Measurements from ENCODE around the gene BCL2L11. TPM values are rescaled to one million over a fixed set of nuclear protein-coding genes. Genes with fewer than 3 reads are reported as not detected.
A peak's percentile ranks its signal among the peaks of the same experiment; 100 is the strongest.

BCL2L11 gene
- total RNA-seq, 1 donor from 2014 or later, result 221 TPM

GRCh38 chr2:111160758-111161157 lies 40.0 kb downstream of the BCL2L11 start:
- H3K27ac Mint-ChIP-seq, result no peak overlapping the region
- H3K4me3 Mint-ChIP-seq, result no peak overlapping the region
- ATAC-seq (ENCODE audit: low read depth), result no peak
- ChIA-PET CTCF (no interaction called here), POLR2A (interaction anchor here (1.7 kb wide), 1 partner anchor 13 kb away, joined by 6 read pairs; no protein-coding TSS in a partner anchor)
- H3K27me3 Mint-ChIP-seq, result no peaks in the 10 kb centered on the region
- H3K36me3 Mint-ChIP-seq (ENCODE audit: low read depth), result peaks cover 84% of the 10 kb centered on the region
- intact Hi-C loops (cut with micrococcal nuclease), result no loop called here
- no peak for DNase-seq
- H3K4me1 Mint-ChIP-seq, result peaks cover 67% of the 10 kb centered on the region
- TF ChIP-seq CTCF (IDR thresholded peaks at IDR 0.05), result no peak
- H3K9me3 Mint-ChIP-seq, result no peaks in the 10 kb centered on the region

- no peak for ATAC-seq (ENCODE audit: low read depth)
- intact Hi-C loops (cut with micrococcal nuclease), result no loop called here
- ChIA-PET POLR2A (interaction anchor here (1.0 to 2.5 kb wide), 4 partner anchors 10 to 47 kb away, joined by 3 to 9 read pairs (median 6); partner anchors contain the start of gene BCL2L11), CTCF (no interaction called here)
- no peak overlapping the region for H3K27ac Mint-ChIP-seq
- H3K4me1 Mint-ChIP-seq, result peaks cover 56% of the 10 kb centered on the region
- TF ChIP-seq CTCF (IDR thresholded peaks at IDR 0.05), result no peak
- H3K9me3 Mint-ChIP-seq, result no peaks in the 10 kb centered on the region
- no peak overlapping the region for H3K4me3 Mint-ChIP-seq
- DNase-seq, result no peak
- no peaks in the 10 kb centered on the region for H3K27me3 Mint-ChIP-seq
- peaks cover 81% of the 10 kb centered on the region for H3K36me3 Mint-ChIP-seq (ENCODE audit: low read depth)
Observed at GRCh38 chr2:111161971-111162370, 41.3 kb downstream of the BCL2L11 start.

GRCh38 chr2:111162718-111163331 lies 42.1 kb downstream of the BCL2L11 start:
- peak; percentile 49 for ATAC-seq (ENCODE audit: low read depth)
- Mint-ChIP-seq H3K27me3 (no peaks in the 10 kb centered on the region), H3K27ac (peak overlapping the region; percentile 70), H3K4me3 (peak overlapping the region; percentile 56), H3K36me3 (ENCODE audit: low read depth) (peaks cover 88% of the 10 kb centered on the region), H3K9me3 (no peaks in the 10 kb centered on the region), H3K4me1 (peaks cover 56% of the 10 kb centered on the region)
- intact Hi-C loops (cut with micrococcal nuclease), result no loop called here
- DNase-seq, result no peak
- TF ChIP-seq CTCF (IDR thresholded peaks at IDR 0.05), result no peak
- ChIA-PET CTCF (interaction anchor here (1.2 kb wide), 1 partner anchor 56 kb away, joined by 3 read pairs; no protein-coding TSS in a partner anchor), POLR2A (interaction anchor here (0.6 to 2.5 kb wide), 7 partner anchors 32 to 357 kb away, joined by 3 to 10 read pairs (median 5); partner anchors contain the start of gene BCL2L11)

- Mint-ChIP-seq H3K4me3 (no peak overlapping the region), H3K9me3 (no peaks in the 10 kb centered on the region), H3K27me3 (no peaks in the 10 kb centered on the region), H3K36me3 (ENCODE audit: low read depth) (peaks cover 82% of the 10 kb centered on the region), H3K27ac (no peak overlapping the region), H3K4me1 (peaks cover 54% of the 10 kb centered on the region)
- ChIA-PET POLR2A (interaction anchor here (0.7 to 2.5 kb wide), 3 partner anchors 44 to 62 kb away, joined by 4 to 9 read pairs (median 6); partner anchors contain the start of gene BCL2L11), CTCF (no interaction called here)
- intact Hi-C loops (cut with micrococcal nuclease), result no loop called here
- no peak for DNase-seq
- ATAC-seq (ENCODE audit: low read depth), result no peak
- TF ChIP-seq CTCF (IDR thresholded peaks at IDR 0.05), result no peak
Observed at GRCh38 chr2:111164078-111164477, 43.4 kb downstream of the BCL2L11 start.

- CTCF ChIA-PET, result no interaction called here
- no peaks in the 10 kb centered on the region for H3K9me3 Mint-ChIP-seq
- no peak for TF ChIP-seq CTCF (IDR thresholded peaks at IDR 0.05)
- no peaks in the 10 kb centered on the region for H3K27me3 Mint-ChIP-seq
- H3K27ac Mint-ChIP-seq, result no peak overlapping the region
- H3K4me1 Mint-ChIP-seq, result peaks cover 50% of the 10 kb centered on the region
- DNase-seq, result no peak
- H3K36me3 Mint-ChIP-seq (ENCODE audit: low read depth), result peaks cover 73% of the 10 kb centered on the region
- H3K4me3 Mint-ChIP-seq, result no peak overlapping the region
- intact Hi-C loops (cut with micrococcal nuclease), result no loop called here
- POLR2A ChIA-PET, result no interaction called here
- ATAC-seq (ENCODE audit: low read depth), result no peak
Observed at GRCh38 chr2:111165084-111165483, 44.4 kb downstream of the BCL2L11 start.

All from activated B cell treated with CpG ODN at 0.5 μM for 24 hours (primary cell).